Fibroblast of lung (primary cell): ENCODE data around the gene PLA2G5. TPM values are rescaled to one million over a fixed set of nuclear protein-coding genes. Genes with fewer than 3 reads are reported as not detected.

ENCODE experiments used
- DNase-seq, 2 donors: peaks; one replicate each; pipeline versions ENCODE4 v3.0.0 to v3.0.0-alpha.2; 2010; ENCODE audit warnings: low read depth in 2 of 2
- H2AFZ ChIP-seq: 2 replicates; pipeline ENCODE4 v1.5.1; 2012; ENCODE audit warnings: low read length, control low read depth, inconsistent platforms
- H3K27ac ChIP-seq: 2 replicates; pipeline ENCODE4 v1.5.1; 2011; ENCODE audit warnings: low read length, control low read depth; ENCODE audit not compliant: insufficient read depth
- H3K27me3 ChIP-seq: 2 replicates; pipeline ENCODE4 v1.5.1; 2011; ENCODE audit warnings: mild to moderate bottlenecking, low read length; ENCODE audit not compliant: control insufficient read depth, insufficient read depth
- H3K36me3 ChIP-seq: 2 replicates; pipeline ENCODE4 v1.5.1; 2011; ENCODE audit warnings: low read length; ENCODE audit not compliant: control insufficient read depth, insufficient read depth
- H3K4me1 ChIP-seq: 2 replicates; pipeline ENCODE4 v1.5.1; 2011; ENCODE audit warnings: low read length; ENCODE audit not compliant: control insufficient read depth, insufficient read depth; ENCODE audit errors: extremely low read depth
- H3K4me2 ChIP-seq: 2 replicates; pipeline ENCODE4 v1.5.1; 2011; ENCODE audit warnings: low read length, control low read depth; ENCODE audit not compliant: insufficient read depth; ENCODE audit errors: extremely low read depth
- H3K4me3 ChIP-seq, 4 experiments: fragments of 200-600 bp in 1 of 4; sonication (generic) in 1 of 4; replicated peaks in 1 of 4; 2 replicates each; pipeline ENCODE4 v1.5.1; 2011 to 2016; ENCODE audit warnings: low read length in 4 of 4, low read depth in 3 of 4, mild to moderate bottlenecking in 3 of 4, control low read depth in 2 of 4, inconsistent platforms in 1 of 4, mixed read lengths in 1 of 4; ENCODE audit not compliant: insufficient read depth in 1 of 4; ENCODE audit errors: control extremely low read depth in 1 of 4
- H3K79me2 ChIP-seq: 2 replicates; pipeline ENCODE4 v1.5.1; 2012; ENCODE audit warnings: mild to moderate bottlenecking, low read length, inconsistent platforms; ENCODE audit not compliant: control insufficient read depth, insufficient read depth
- H3K9ac ChIP-seq: 2 replicates; pipeline ENCODE4 v1.5.1; 2011; ENCODE audit warnings: mild to moderate bottlenecking, low read length, control low read depth; ENCODE audit not compliant: insufficient read depth
- H3K9me3 ChIP-seq: 2 replicates; pipeline ENCODE4 v1.5.1; 2012; ENCODE audit warnings: low read depth, low read length; ENCODE audit not compliant: control insufficient read depth, insufficient read depth
- H4K20me1 ChIP-seq: 2 replicates; pipeline ENCODE4 v1.5.1; 2011; ENCODE audit warnings: low read length; ENCODE audit not compliant: control insufficient read depth, insufficient read depth; ENCODE audit errors: extremely low read depth
- EZH2 ChIP-seq: IDR thresholded peaks from 2 replicates; pipeline ENCODE4 v1.5.1; 2012; ENCODE audit warnings: low read length, control low read depth, mild to moderate bottlenecking; ENCODE audit errors: missing control alignments
- polyA plus RNA-seq, 2 donors: library from polyadenylated mRNA; depleted of rRNA in 1 of 2; stranded (reverse) in 1 of 2; unstranded in 1 of 2; fragments of >200 nt; gene quantifications; 2 replicates each; pipeline ENCODE4 v1.2.1, GENCODE V29; 2011 to 2012; ENCODE audit warnings: missing spikeins in 1 of 2
- total RNA-seq: library from RNA; depleted of rRNA; stranded (reverse); fragments of >200 nt; gene quantifications from 2 replicates; pipeline ENCODE4 v1.2.1, GENCODE V29; 2014
- TF ChIP-seq, protein P1 (sequence below), 2 donors: IDR thresholded peaks in 1 of 2; conservative IDR thresholded peaks in 1 of 2; 1 replicate in 1 of 2; 2 replicates in 1 of 2; pipeline ENCODE4 v1.5.1; 2011 to 2012; ENCODE audit warnings: low read length in 2 of 2, control low read depth in 1 of 2, inconsistent platforms in 1 of 2, low read depth in 1 of 2, mild to moderate bottlenecking in 1 of 2

The PLA2G5 gene
- total and polyA plus RNA-seq, 2 donors (not counting 1 experiment from before 2014, with no cell fraction given): 1.1 to 27.4 TPM

DNA sequence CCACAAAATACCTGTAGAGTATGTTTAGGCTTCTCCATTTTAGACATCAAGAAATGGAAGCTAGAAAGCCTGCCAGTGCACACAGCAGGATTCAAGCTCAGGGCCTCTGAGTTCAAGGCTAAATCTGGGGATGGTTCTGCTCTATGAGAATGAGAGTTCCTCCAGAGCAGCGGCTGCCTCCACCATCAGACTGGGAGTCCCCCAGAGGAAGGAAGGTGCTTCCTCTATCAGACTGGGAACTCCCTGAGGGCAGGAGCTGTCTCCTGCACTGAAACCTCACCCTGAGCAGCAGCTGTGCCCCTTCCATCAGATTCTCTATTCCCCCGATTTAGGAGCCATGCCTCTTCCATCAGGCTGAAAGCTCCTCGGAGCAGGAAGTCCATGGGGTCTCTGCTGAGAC lies 20.1 kb downstream of the PLA2G5 start:
- Histone ChIP-seq H3K4me2 (no peak overlapping the region), H3K4me3 (no peak overlapping the region), H3K27ac (no peak overlapping the region), H3K9ac (no peak overlapping the region), H3K79me2 (no peaks in the 10 kb centered on the region), H3K27me3 (peaks cover 2% of the 10 kb centered on the region), H3K4me1 (no peaks in the 10 kb centered on the region), H2AFZ (no peak overlapping the region), H3K9me3 (no peaks in the 10 kb centered on the region), H3K36me3 (no peaks in the 10 kb centered on the region), H4K20me1 (no peaks in the 10 kb centered on the region)
- TF ChIP-seq, protein P1, sequence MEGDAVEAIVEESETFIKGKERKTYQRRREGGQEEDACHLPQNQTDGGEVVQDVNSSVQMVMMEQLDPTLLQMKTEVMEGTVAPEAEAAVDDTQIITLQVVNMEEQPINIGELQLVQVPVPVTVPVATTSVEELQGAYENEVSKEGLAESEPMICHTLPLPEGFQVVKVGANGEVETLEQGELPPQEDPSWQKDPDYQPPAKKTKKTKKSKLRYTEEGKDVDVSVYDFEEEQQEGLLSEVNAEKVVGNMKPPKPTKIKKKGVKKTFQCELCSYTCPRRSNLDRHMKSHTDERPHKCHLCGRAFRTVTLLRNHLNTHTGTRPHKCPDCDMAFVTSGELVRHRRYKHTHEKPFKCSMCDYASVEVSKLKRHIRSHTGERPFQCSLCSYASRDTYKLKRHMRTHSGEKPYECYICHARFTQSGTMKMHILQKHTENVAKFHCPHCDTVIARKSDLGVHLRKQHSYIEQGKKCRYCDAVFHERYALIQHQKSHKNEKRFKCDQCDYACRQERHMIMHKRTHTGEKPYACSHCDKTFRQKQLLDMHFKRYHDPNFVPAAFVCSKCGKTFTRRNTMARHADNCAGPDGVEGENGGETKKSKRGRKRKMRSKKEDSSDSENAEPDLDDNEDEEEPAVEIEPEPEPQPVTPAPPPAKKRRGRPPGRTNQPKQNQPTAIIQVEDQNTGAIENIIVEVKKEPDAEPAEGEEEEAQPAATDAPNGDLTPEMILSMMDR (conservative IDR thresholded peaks at IDR 0.05 in 1 of 2, IDR thresholded peaks at IDR 0.05 in 1 of 2; ENCODE audit: low read depth in 1 of 2, low read length in 2 of 2): no peak
- no peak for TF ChIP-seq EZH2
- no peak for DNase-seq

DNA sequence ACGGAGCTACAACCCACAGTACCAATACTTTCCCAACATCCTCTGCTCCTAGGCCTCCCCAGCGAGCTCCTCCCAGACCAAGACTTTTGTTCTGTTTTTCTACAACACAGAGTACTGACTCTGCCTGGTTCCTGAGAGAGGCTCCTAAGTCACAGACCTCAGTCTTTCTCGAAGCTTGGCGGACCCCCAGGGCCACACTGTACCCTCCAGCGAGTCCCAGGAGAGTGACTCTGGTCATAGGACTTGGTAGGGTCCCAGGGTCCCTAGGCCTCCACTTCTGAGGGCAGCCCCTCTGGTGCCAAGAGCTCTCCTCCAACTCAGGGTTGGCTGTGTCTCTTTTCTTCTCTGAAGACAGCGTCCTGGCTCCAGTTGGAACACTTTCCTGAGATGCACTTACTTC lies 20.6 kb downstream of the PLA2G5 start:
- TF ChIP-seq EZH2: no peak
- TF ChIP-seq, protein P1 (conservative IDR thresholded peaks at IDR 0.05 in 1 of 2, IDR thresholded peaks at IDR 0.05 in 1 of 2; ENCODE audit: low read depth in 1 of 2, low read length in 2 of 2): no peak
- Histone ChIP-seq H3K36me3 (no peaks in the 10 kb centered on the region), H3K4me3 (no peak overlapping the region), H3K4me1 (no peaks in the 10 kb centered on the region), H3K4me2 (no peak overlapping the region), H3K9ac (no peak overlapping the region), H3K9me3 (no peaks in the 10 kb centered on the region), H2AFZ (no peak overlapping the region), H4K20me1 (no peaks in the 10 kb centered on the region), H3K27me3 (peaks cover 2% of the 10 kb centered on the region), H3K79me2 (no peaks in the 10 kb centered on the region), H3K27ac (no peak overlapping the region)
- DNase-seq: no peak

DNA sequence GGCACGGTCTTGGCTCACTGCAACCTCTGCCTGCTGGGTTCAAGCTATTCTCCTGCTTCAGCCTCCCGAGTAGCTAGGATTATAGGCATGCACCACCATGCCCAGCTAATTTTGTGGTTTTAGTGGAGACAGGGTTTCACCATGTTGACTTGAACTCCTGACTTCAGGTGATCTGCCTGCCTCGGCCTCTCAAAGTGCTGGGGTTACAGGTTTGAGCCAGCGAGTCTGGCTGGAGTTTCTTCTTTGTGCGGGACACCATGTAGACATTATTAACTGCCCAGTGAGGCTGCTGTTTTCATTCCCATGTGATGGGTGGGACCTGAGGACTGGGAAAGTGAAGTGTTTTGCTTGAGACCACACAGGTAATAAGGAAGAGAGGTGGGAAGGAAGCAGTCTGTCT lies 23.3 kb downstream of the PLA2G5 start:
- no peak for TF ChIP-seq EZH2
- Histone ChIP-seq H3K36me3 (no peaks in the 10 kb centered on the region), H3K9me3 (no peaks in the 10 kb centered on the region), H3K4me3 (no peak overlapping the region), H2AFZ (no peak overlapping the region), H3K27me3 (peaks cover 2% of the 10 kb centered on the region), H3K4me2 (no peak overlapping the region), H4K20me1 (no peaks in the 10 kb centered on the region), H3K9ac (no peak overlapping the region), H3K4me1 (no peaks in the 10 kb centered on the region), H3K79me2 (no peaks in the 10 kb centered on the region), H3K27ac (no peak overlapping the region)
- DNase-seq: no peak
